Measurements from ENCODE around the gene ARMC2. TPM values are rescaled to one million over a fixed set of nuclear protein-coding genes. Genes with fewer than 3 reads are reported as not detected.

ARMC2 gene
- total and polyA plus RNA-seq, 2 of the 8 experiments (the other 6 are each of a cell fraction or from before 2014, with no cell fraction given), result 1.6 to 4.4 TPM

- Histone ChIP-seq H3K23me2 (ENCODE audit: low read depth, low read length) (no peaks in the 10 kb centered on the region), H2BK5ac (ENCODE audit: low read depth, low read length) (no peak overlapping the region), H3K27me3 (replicated peaks in 1 of 4; ENCODE audit: control insufficient read depth in 3 of 4, extremely low read depth in 1 of 4, insufficient read depth in 3 of 4, low read length in 3 of 4) (no peaks in the 10 kb centered on the region), H3K18ac (ENCODE audit: extremely low read depth, low read length) (no peak overlapping the region), H2BK120ac (replicated peaks; ENCODE audit: low read depth, low read length) (no peak overlapping the region), H4K20me1 (replicated peaks in 1 of 2; ENCODE audit: control insufficient read depth in 1 of 2, insufficient read depth in 2 of 2, low read length in 2 of 2) (no peaks in the 10 kb centered on the region), H4K8ac (ENCODE audit: extremely low read depth, insufficient read depth, low read length) (no peak overlapping the region), H3K14ac (ENCODE audit: insufficient read length) (no peak overlapping the region), H3K9ac (replicated peaks in 1 of 4; ENCODE audit: extremely low read depth in 1 of 4, low read depth in 3 of 4, low read length in 3 of 4) (no peak overlapping the region), H3K9me3 (ENCODE audit: insufficient read depth in 2 of 2, low read depth in 1 of 2, low read length in 1 of 2) (no peaks in the 10 kb centered on the region), H2AFZ (ENCODE audit: low read length) (no peak overlapping the region), H3K23ac (ENCODE audit: insufficient read length) (no peak overlapping the region), H4K91ac (replicated peaks; ENCODE audit: insufficient read length, low read length) (no peak overlapping the region), H3K4me2 (ENCODE audit: insufficient read depth in 1 of 2, low read depth in 2 of 2, low read length in 2 of 2) (no peak overlapping the region), H3K79me2 (ENCODE audit: control insufficient read depth in 1 of 2, insufficient read depth in 2 of 2, low read length in 2 of 2) (no peaks in the 10 kb centered on the region), H3K4me1 (replicated peaks in 1 of 4; ENCODE audit: control insufficient read depth in 3 of 4, insufficient read depth in 4 of 4, low read length in 3 of 4) (no peaks in the 10 kb centered on the region), H2AK5ac (ENCODE audit: low read depth, low read length) (no peak overlapping the region), H3K4me3 (ENCODE audit: extremely low read depth in 1 of 4, insufficient read depth in 2 of 4, low read depth in 3 of 4, low read length in 4 of 4) (no peak overlapping the region), H2BK20ac (ENCODE audit: low read length) (no peak overlapping the region), H2BK12ac (ENCODE audit: low read depth, low read length) (no peak overlapping the region), H2BK15ac (ENCODE audit: low read length) (no peak overlapping the region), H4K5ac (ENCODE audit: insufficient read length, low read depth, low read length) (no peak overlapping the region), H3K56ac (replicated peaks; ENCODE audit: insufficient read length, low read depth, low read length) (no peak overlapping the region), H3K4ac (replicated peaks; ENCODE audit: insufficient read length, low read depth, low read length) (no peak overlapping the region), H3K27ac (ENCODE audit: low read depth, low read length) (no peak overlapping the region), H3K36me3 (ENCODE audit: control insufficient read depth in 2 of 4, insufficient read depth in 4 of 4, low read length in 3 of 4) (peaks cover 0 to 14% (median 6%) of the 10 kb centered on the region in 4 experiments; a peak in 5 of 8 replicates), H3K79me1 (ENCODE audit: low read depth, low read length) (no peaks in the 10 kb centered on the region)
- CTCF ChIA-PET (ENCODE audit: partially characterized antibody), result no interaction called here
- WGBS, 2 experiments (ENCODE audit: extremely low coverage in 1 of 2, insufficient coverage in 1 of 2, insufficient read length in 1 of 2, insufficient replicate concordance in 2 of 2, low coverage in 1 of 2, low lambda C conversion rate in 2 of 2, missing lambda C conversion rate in 1 of 2), result 91% methylated on average over 1 of the region's 1 CpG; no CpG with 5 or more reads in 1 of the 2 experiments
- FAIRE-seq (no peak), DNase-seq (ENCODE audit: low read depth in 1 of 2, low spot score in 2 of 2) (no peak)
- TF ChIP-seq FOSL1 (IDR thresholded peaks at IDR 0.05; ENCODE audit: insufficient read depth, low read depth, low read length) (no peak), KDM4A (IDR thresholded peaks at IDR 0.05; ENCODE audit: low read depth, low read length, severe bottlenecking) (no peak)
- POLR2A ChIA-PET (ENCODE audit: partially characterized antibody), result no interaction called here
Observed at GRCh38 chr6:108983151-108983550, 134.9 kb downstream of the ARMC2 start.

Data from H1 (cell line).